H1 (cell line): ENCODE results near the gene EPX. TPM values are rescaled to one million over a fixed set of nuclear protein-coding genes. Genes with fewer than 3 reads are reported as not detected.

ENCODE experiments used
- CTCF ChIA-PET: fragments of 300-600 bp; sonication (Branson Sonifier 250); formaldehyde crosslinking; loops from one replicate; lab custom pipeline; 2021; ENCODE audit not compliant: partially characterized antibody; lab: Charles Lee
- POLR2A ChIA-PET: fragments of 300-600 bp; sonication (Branson Sonifier 250); formaldehyde crosslinking; loops from one replicate; lab custom pipeline; 2021; ENCODE audit warnings: inconsistent platforms; ENCODE audit not compliant: partially characterized antibody; lab: Charles Lee
- DNase-seq, 2 experiments: peaks; one replicate each; pipeline versions ENCODE4 v3.0.0 to v3.0.0-alpha.2; 2010 to 2022; ENCODE audit warnings: low spot score in 2 of 2, low read depth in 1 of 2, mixed read lengths in 1 of 2
- FAIRE-seq: peaks from 2 replicates; lab custom pipeline; 2011; peaks lifted over from hg19 to GRCh38; lab: Jason Lieb, UNC
- H2AFZ ChIP-seq: 2 replicates; pipeline ENCODE4 v1.8.1; 2012; ENCODE audit warnings: low read length, inconsistent platforms
- H2AK5ac ChIP-seq: 2 replicates; pipeline ENCODE4 v1.6.1; 2013; ENCODE audit warnings: low read depth, low read length
- H2BK120ac ChIP-seq: replicated peaks from 2 replicates; pipeline ENCODE3; 2013; ENCODE audit warnings: low read depth, low read length, inconsistent platforms
- H2BK12ac ChIP-seq: 2 replicates; pipeline ENCODE4 v1.6.1; 2013; ENCODE audit warnings: low read depth, low read length
- H2BK15ac ChIP-seq: 2 replicates; pipeline ENCODE4 v1.6.1; 2013; ENCODE audit warnings: low read length
- H2BK20ac ChIP-seq: 2 replicates; pipeline ENCODE4 v1.6.1; 2013; ENCODE audit warnings: low read length
- H2BK5ac ChIP-seq: 2 replicates; pipeline ENCODE4 v1.6.1; 2013; ENCODE audit warnings: low read depth, low read length
- H3K14ac ChIP-seq: 2 replicates; pipeline ENCODE4 v1.6.1; 2013; ENCODE audit warnings: inconsistent platforms; ENCODE audit not compliant: insufficient read length
- H3K18ac ChIP-seq: 2 replicates; pipeline ENCODE4 v1.6.1; 2013; ENCODE audit warnings: low read length; ENCODE audit errors: extremely low read depth
- H3K23ac ChIP-seq: 2 replicates; pipeline ENCODE4 v1.6.1; 2013; ENCODE audit warnings: inconsistent platforms; ENCODE audit not compliant: insufficient read length
- H3K23me2 ChIP-seq: 2 replicates; pipeline ENCODE4 v1.6.1; 2013; ENCODE audit warnings: low read depth, low read length
- H3K27ac ChIP-seq: 2 replicates; pipeline ENCODE4 v1.6.1; 2011; ENCODE audit warnings: low read depth, low read length, inconsistent platforms
- H3K27me3 ChIP-seq, 4 experiments: replicated peaks in 1 of 4; 1 replicate in 1 of 4; 2 replicates in 3 of 4; pipeline versions ENCODE4 v1.6.1 to v1.8.1; 2011 to 2013; ENCODE audit warnings: low read length in 3 of 4, mild to moderate bottlenecking in 3 of 4, inconsistent platforms in 2 of 4, mixed read lengths in 2 of 4, moderate library complexity in 1 of 4; ENCODE audit not compliant: control insufficient read depth in 3 of 4, insufficient read depth in 3 of 4; ENCODE audit errors: extremely low read depth in 1 of 4
- H3K36me3 ChIP-seq, 4 experiments: 2 replicates each; pipeline versions ENCODE4 v1.6.1 to v1.8.1; 2011 to 2013; ENCODE audit warnings: mild to moderate bottlenecking in 4 of 4, low read length in 3 of 4, moderate library complexity in 2 of 4, control low read depth in 1 of 4, inconsistent platforms in 1 of 4; ENCODE audit not compliant: insufficient read depth in 4 of 4, control insufficient read depth in 2 of 4
- H3K4ac ChIP-seq: replicated peaks from 2 replicates; pipeline ENCODE3; 2013; ENCODE audit warnings: low read length, low read depth, mixed read lengths, inconsistent platforms; ENCODE audit not compliant: insufficient read length
- H3K4me1 ChIP-seq, 4 experiments: replicated peaks in 1 of 4; 1 replicate in 1 of 4; 2 replicates in 3 of 4; pipeline versions ENCODE4 v1.6.1 to v1.8.1; 2011 to 2013; ENCODE audit warnings: low read length in 3 of 4, inconsistent platforms in 2 of 4, mixed read lengths in 1 of 4; ENCODE audit not compliant: insufficient read depth in 4 of 4, control insufficient read depth in 3 of 4
- H3K4me2 ChIP-seq, 2 experiments: 2 replicates each; pipeline versions ENCODE4 v1.6.1 to v1.8.1; 2011 to 2013; ENCODE audit warnings: low read depth in 2 of 2, low read length in 2 of 2, control low read depth in 1 of 2, inconsistent platforms in 1 of 2, mild to moderate bottlenecking in 1 of 2; ENCODE audit not compliant: insufficient read depth in 1 of 2
- H3K4me3 ChIP-seq, 4 experiments: fragments of 200-600, 300-600 bp in 1 of 4; sonication (generic), shearing (Covaris generic), sonication (Bioruptor Twin) in 1 of 4; 2 replicates each; pipeline versions ENCODE4 v1.5.1 to v1.8.1; 2011 to 2016; ENCODE audit warnings: low read length in 4 of 4, low read depth in 3 of 4, control low read depth in 2 of 4, inconsistent platforms in 2 of 4, mild to moderate bottlenecking in 2 of 4, mixed read lengths in 1 of 4, moderate library complexity in 1 of 4; ENCODE audit not compliant: insufficient read depth in 2 of 4; ENCODE audit errors: extremely low read depth in 1 of 4
- H3K56ac ChIP-seq: replicated peaks from 2 replicates; pipeline ENCODE3; 2013; ENCODE audit warnings: low read depth, mild to moderate bottlenecking, mixed read lengths, low read length, inconsistent platforms; ENCODE audit not compliant: insufficient read length
- H3K79me1 ChIP-seq: 2 replicates; pipeline ENCODE4 v1.6.1; 2013; ENCODE audit warnings: low read depth, low read length, control low read depth
- H3K79me2 ChIP-seq, 2 experiments: 2 replicates each; pipeline versions ENCODE4 v1.6.1 to v1.8.1; 2012 to 2013; ENCODE audit warnings: low read length in 2 of 2, mild to moderate bottlenecking in 2 of 2, inconsistent platforms in 1 of 2; ENCODE audit not compliant: insufficient read depth in 2 of 2, control insufficient read depth in 1 of 2
- H3K9ac ChIP-seq, 4 experiments: replicated peaks in 1 of 4; 1 replicate in 1 of 4; 2 replicates in 3 of 4; pipeline versions ENCODE4 v1.6.1 to v1.8.1; 2011 to 2013; ENCODE audit warnings: low read depth in 3 of 4, low read length in 3 of 4, control low read depth in 2 of 4, mild to moderate bottlenecking in 2 of 4, moderate library complexity in 2 of 4, inconsistent platforms in 1 of 4; ENCODE audit errors: extremely low read depth in 1 of 4
- H3K9me3 ChIP-seq, 2 experiments: 2 replicates each; pipeline versions ENCODE4 v1.6.1 to v1.8.1; 2012 to 2013; ENCODE audit warnings: mild to moderate bottlenecking in 2 of 2, moderate library complexity in 2 of 2, control low read depth in 1 of 2, inconsistent platforms in 1 of 2, low read depth in 1 of 2, low read length in 1 of 2, mixed read lengths in 1 of 2; ENCODE audit not compliant: insufficient read depth in 2 of 2
- H4K20me1 ChIP-seq, 2 experiments: replicated peaks in 1 of 2; 2 replicates each; pipeline versions ENCODE3 to v1.8.1; 2011 to 2013; ENCODE audit warnings: inconsistent platforms in 2 of 2, low read length in 2 of 2, mild to moderate bottlenecking in 1 of 2; ENCODE audit not compliant: insufficient read depth in 2 of 2, control insufficient read depth in 1 of 2
- H4K5ac ChIP-seq: 2 replicates; pipeline ENCODE4 v1.6.1; 2013; ENCODE audit warnings: low read length, low read depth, mixed read lengths, inconsistent platforms; ENCODE audit not compliant: insufficient read length
- H4K8ac ChIP-seq: 2 replicates; pipeline ENCODE4 v1.8.0; 2013; ENCODE audit warnings: mild to moderate bottlenecking, moderate library complexity, low read length, inconsistent platforms; ENCODE audit not compliant: insufficient read depth; ENCODE audit errors: extremely low read depth
- H4K91ac ChIP-seq: replicated peaks from 2 replicates; pipeline ENCODE3; 2013; ENCODE audit warnings: low read length, mixed read lengths, inconsistent platforms; ENCODE audit not compliant: insufficient read length
- BRCA1 ChIP-seq: IDR thresholded peaks from 2 replicates; pipeline ENCODE4 v1.6.1; 2012; ENCODE audit warnings: low read depth, low read length, improper control_type of control experiment
- CHD1 ChIP-seq: IDR thresholded peaks from 2 replicates; pipeline ENCODE4 v1.6.1; 2012; ENCODE audit warnings: low read depth, low read length, improper control_type of control experiment
- GABPA ChIP-seq: IDR thresholded peaks from 2 replicates; pipeline ENCODE4 v1.6.1; 2011; ENCODE audit warnings: mild to moderate bottlenecking, low read length, moderate library complexity, borderline replicate concordance; ENCODE audit not compliant: insufficient read depth
- HDAC6 ChIP-seq: IDR thresholded peaks from one replicate; pipeline ENCODE4 v1.7.1; 2012; ENCODE audit warnings: low read depth, mild to moderate bottlenecking, inconsistent platforms, low read length, moderate library complexity
- KDM5A ChIP-seq: fragments of 200-600 bp; IDR thresholded peaks from 2 replicates; pipeline ENCODE4 v1.7.1; 2012; ENCODE audit warnings: mild to moderate bottlenecking, low read length, inconsistent platforms, mixed read lengths
- PHF8 ChIP-seq: fragments of 200-600 bp; sonication (generic); conservative IDR thresholded peaks from 2 replicates; pipeline ENCODE4 v1.7.1; 2012; ENCODE audit warnings: low read depth, mild to moderate bottlenecking, inconsistent platforms, low read length, moderate library complexity
- POLR2A ChIP-seq, 2 experiments: IDR thresholded peaks; 1 replicate in 1 of 2; 2 replicates in 1 of 2; pipeline ENCODE4 v1.6.1; 2011; ENCODE audit warnings: low read depth in 2 of 2, low read length in 2 of 2, mild to moderate bottlenecking in 2 of 2; ENCODE audit errors: control extremely low read depth in 1 of 2
- RBBP5 ChIP-seq: IDR thresholded peaks from 2 replicates; pipeline ENCODE4 v1.7.1; 2012; ENCODE audit warnings: low read depth, mild to moderate bottlenecking, inconsistent platforms, low read length, moderate library complexity, borderline replicate concordance
- RFX5 ChIP-seq: IDR thresholded peaks from 2 replicates; pipeline ENCODE4 v1.6.1; 2011; ENCODE audit warnings: low read depth, low read length, improper control_type of control experiment, borderline replicate concordance
- SAP30 ChIP-seq: fragments of 300-600 bp; sonication (generic); IDR thresholded peaks from 2 replicates; pipeline ENCODE4 v1.7.1; 2012; ENCODE audit warnings: low read length, moderate library complexity, mild to moderate bottlenecking, inconsistent platforms; ENCODE audit not compliant: insufficient read depth, insufficient replicate concordance
- SIN3A ChIP-seq, 2 experiments: IDR thresholded peaks in 1 of 2; conservative IDR thresholded peaks in 1 of 2; 2 replicates each; pipeline ENCODE4 v1.6.1; 2011 to 2012; ENCODE audit warnings: low read length in 2 of 2, improper control_type of control experiment in 1 of 2, low read depth in 1 of 2, mild to moderate bottlenecking in 1 of 2
- SRF ChIP-seq: IDR thresholded peaks from 2 replicates; pipeline ENCODE4 v1.6.1; 2011; ENCODE audit warnings: mild to moderate bottlenecking, low read depth, low read length, moderate library complexity
- WGBS, 2 experiments: shearing (Covaris generic) in 1 of 2; methylation state at CpG; one replicate each; pipeline versions ENCODE4 v1.1.6 to v1.1.7; 2013 to 2015; ENCODE audit warnings: low lambda C conversion rate in 2 of 2, mixed read lengths in 2 of 2, inconsistent platforms in 1 of 2, low coverage in 1 of 2, missing lambda C conversion rate in 1 of 2; ENCODE audit not compliant: insufficient replicate concordance in 2 of 2, insufficient coverage in 1 of 2, insufficient read length in 1 of 2; ENCODE audit errors: extremely low coverage in 1 of 2, missing lambda C conversion rate in 1 of 2; 5-methylcytosine and 5-hydroxymethylcytosine counted together
- polyA plus RNA-seq, 7 experiments: library from polyadenylated mRNA; depleted of rRNA in 3 of 7; stranded (reverse) in 5 of 7; unstranded in 2 of 7; fragments of >200 nt in 5 of 7; fragments of 200-250 nt in 2 of 7; gene quantifications; 1 replicate in 5 of 7; 2 replicates in 1 of 7; 4 replicates in 1 of 7; pipeline versions ENCODE4 v1.2.1 to v1.2.3, GENCODE V29; 2011 to 2013; ENCODE audit warnings: missing spikeins in 2 of 7, mixed read lengths in 2 of 7
- total RNA-seq: library from RNA; stranded (reverse); fragmentation: NEBNext Ultra II Directional; extraction: Animal tissue kit (Norgen Biotek cat#: 25700); gene quantifications from 2 replicates; pipeline ENCODE4 v1.2.1, GENCODE V29; 2021
- TF ChIP-seq, protein P1 (sequence below): IDR thresholded peaks from 2 replicates; pipeline ENCODE4 v1.6.1; 2011; ENCODE audit warnings: low read length, improper control_type of control experiment

The EPX gene
- total and polyA plus RNA-seq, 2 of the 8 experiments (the other 6 are each of a cell fraction or from before 2014, with no cell fraction given): not detected

DNA sequence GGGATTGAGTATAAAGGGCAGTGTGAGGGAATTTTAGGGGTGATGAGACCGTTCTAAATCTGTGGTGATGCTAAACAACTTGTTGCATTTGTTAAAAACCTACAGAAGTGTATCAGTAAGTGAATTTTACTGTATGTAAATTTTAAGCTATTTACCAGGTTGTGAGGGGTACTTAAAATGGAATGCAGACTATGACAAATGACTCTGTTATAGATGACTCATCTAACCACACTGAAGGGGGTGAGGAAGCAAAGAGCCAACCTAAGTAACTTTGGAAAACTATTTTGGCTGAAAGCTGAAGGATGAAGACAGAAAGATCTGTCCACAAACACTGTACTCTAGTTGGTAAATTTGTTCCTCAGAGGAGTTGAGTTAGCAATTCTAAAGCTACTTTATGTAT, 31.8 kb downstream of the EPX start:
- Histone ChIP-seq H3K4me1 (peaks cover 0 to 6% (median 0%) of the 10 kb centered on the region in 4 experiments; a peak in 5 of 7 replicates), H4K5ac (no peak overlapping the region), H2BK15ac (no peak overlapping the region), H3K4ac (no peak overlapping the region), H3K18ac (no peak overlapping the region), H2BK12ac (no peak overlapping the region), H3K79me2 (no peaks in the 10 kb centered on the region), H3K4me2 (no peak overlapping the region), H3K14ac (no peak overlapping the region), H2AK5ac (no peak overlapping the region), H2BK20ac (no peak overlapping the region), H3K9me3 (no peaks in the 10 kb centered on the region), H3K23ac (no peak overlapping the region), H3K9ac (no peak overlapping the region), H3K79me1 (no peaks in the 10 kb centered on the region), H4K91ac (no peak overlapping the region), H4K20me1 (no peaks in the 10 kb centered on the region), H2AFZ (no peak overlapping the region), H2BK120ac (no peak overlapping the region), H3K27ac (no peak overlapping the region), H2BK5ac (no peak overlapping the region), H3K56ac (no peak overlapping the region), H3K4me3 (no peak overlapping the region), H3K27me3 (peaks cover 1 to 10% (median 5%) of the 10 kb centered on the region in 4 experiments; a peak in 4 of 7 replicates), H4K8ac (no peak overlapping the region), H3K36me3 (no peaks in the 10 kb centered on the region), H3K23me2 (peaks cover 2% of the 10 kb centered on the region; the same call in 1 of the 2 replicates)
- FAIRE-seq (no peak), DNase-seq (no peak)
- CTCF ChIA-PET: interaction anchor here (0.6 to 2.0 kb wide), 5 partner anchors 8 to 47 kb away, joined by 3 to 7 read pairs (median 3); partner anchors contain the start of gene LPO
- WGBS, 2 experiments: 64% methylated on average over 1 of the region's 1 CpG; no CpG with 5 or more reads in 1 of the 2 experiments
- POLR2A ChIA-PET: interaction anchor here (1.0 kb wide), 1 partner anchor 14 kb away, joined by 3 read pairs; the partner anchor contains the start of gene LPO
- TF ChIP-seq SAP30: no peak
- no peak for TF ChIP-seq RBBP5
- TF ChIP-seq HDAC6: no peak
- TF ChIP-seq RFX5: no peak
- TF ChIP-seq, protein P1, sequence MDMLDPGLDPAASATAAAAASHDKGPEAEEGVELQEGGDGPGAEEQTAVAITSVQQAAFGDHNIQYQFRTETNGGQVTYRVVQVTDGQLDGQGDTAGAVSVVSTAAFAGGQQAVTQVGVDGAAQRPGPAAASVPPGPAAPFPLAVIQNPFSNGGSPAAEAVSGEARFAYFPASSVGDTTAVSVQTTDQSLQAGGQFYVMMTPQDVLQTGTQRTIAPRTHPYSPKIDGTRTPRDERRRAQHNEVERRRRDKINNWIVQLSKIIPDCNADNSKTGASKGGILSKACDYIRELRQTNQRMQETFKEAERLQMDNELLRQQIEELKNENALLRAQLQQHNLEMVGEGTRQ: no peak
- TF ChIP-seq SIN3A (conservative IDR thresholded peaks at IDR 0.05 in 1 of 2, IDR thresholded peaks at IDR 0.05 in 1 of 2; ENCODE audit: low read depth in 1 of 2, low read length in 2 of 2): no peak
- no peak for TF ChIP-seq BRCA1
- TF ChIP-seq GABPA: no peak
- TF ChIP-seq POLR2A (IDR thresholded peaks at IDR 0.05; ENCODE audit: control extremely low read depth in 1 of 2, low read depth in 2 of 2, low read length in 2 of 2): no peak
- no peak for TF ChIP-seq PHF8
- no peak for TF ChIP-seq SRF
- no peak for TF ChIP-seq CHD1
- TF ChIP-seq KDM5A: no peak
